ENCODE data around the gene APEX1.
A peak's percentile ranks its signal among the peaks of the same experiment; 100 is the strongest.

The APEX1 gene

GRCh38 chr14:20477211-20477876, 22.3 kb downstream of the APEX1 start:
- peak overlapping the region; percentile 88 for H3K27ac Mint-ChIP-seq
- DNase-seq: no peak
- H3K4me3 Mint-ChIP-seq: peak overlapping the region; percentile 0
- no peaks in the 10 kb centered on the region for H3K9me3 Mint-ChIP-seq
- H3K4me1 Mint-ChIP-seq (ENCODE audit: low read depth): peaks cover 62% of the 10 kb centered on the region
- peaks cover 79% of the 10 kb centered on the region for H3K36me3 Mint-ChIP-seq (ENCODE audit: low read depth)
- no peaks in the 10 kb centered on the region for H3K27me3 Mint-ChIP-seq

- Mint-ChIP-seq H3K27ac (no peak overlapping the region), H3K27me3 (no peaks in the 10 kb centered on the region), H3K36me3 (ENCODE audit: low read depth) (peaks cover 64% of the 10 kb centered on the region), H3K4me3 (no peak overlapping the region), H3K9me3 (no peaks in the 10 kb centered on the region), H3K4me1 (ENCODE audit: low read depth) (peaks cover 54% of the 10 kb centered on the region)
- DNase-seq: no peak
These were observed 23.9 kb downstream of the APEX1 start for GRCh38 chr14:20478894-20479293.

GRCh38 chr14:20482382-20482781, 27.4 kb downstream of the APEX1 start:
- no peak overlapping the region for H3K4me3 Mint-ChIP-seq
- H3K9me3 Mint-ChIP-seq: no peaks in the 10 kb centered on the region
- H3K27ac Mint-ChIP-seq: no peak overlapping the region
- peaks cover 32% of the 10 kb centered on the region for H3K4me1 Mint-ChIP-seq (ENCODE audit: low read depth)
- H3K27me3 Mint-ChIP-seq: no peaks in the 10 kb centered on the region
- no peak for DNase-seq
- H3K36me3 Mint-ChIP-seq (ENCODE audit: low read depth): peaks cover 29% of the 10 kb centered on the region

GRCh38 chr14:20485900-20486299, 30.9 kb downstream of the APEX1 start:
- Mint-ChIP-seq H3K27ac (no peak overlapping the region), H3K4me3 (no peak overlapping the region), H3K36me3 (ENCODE audit: low read depth) (no peaks in the 10 kb centered on the region), H3K27me3 (no peaks in the 10 kb centered on the region), H3K9me3 (no peaks in the 10 kb centered on the region), H3K4me1 (ENCODE audit: low read depth) (peaks cover 48% of the 10 kb centered on the region)
- no peak for DNase-seq

GRCh38 chr14:20486684-20487395, 31.8 kb downstream of the APEX1 start:
- H3K27me3 Mint-ChIP-seq: no peaks in the 10 kb centered on the region
- no peak overlapping the region for H3K4me3 Mint-ChIP-seq
- no peak overlapping the region for H3K27ac Mint-ChIP-seq
- no peaks in the 10 kb centered on the region for H3K9me3 Mint-ChIP-seq
- H3K4me1 Mint-ChIP-seq (ENCODE audit: low read depth): peaks cover 55% of the 10 kb centered on the region
- no peak for DNase-seq
- H3K36me3 Mint-ChIP-seq (ENCODE audit: low read depth): no peaks in the 10 kb centered on the region

GRCh38 chr14:20487396-20487725, 32.3 kb downstream of the APEX1 start:
- Mint-ChIP-seq H3K27ac (no peak overlapping the region), H3K27me3 (no peaks in the 10 kb centered on the region), H3K4me3 (no peak overlapping the region), H3K9me3 (no peaks in the 10 kb centered on the region), H3K4me1 (ENCODE audit: low read depth) (peaks cover 57% of the 10 kb centered on the region), H3K36me3 (ENCODE audit: low read depth) (no peaks in the 10 kb centered on the region)
- no peak for DNase-seq

GRCh38 chr14:20489093-20489994, 34.3 kb downstream of the APEX1 start:
- DNase-seq: no peak
- Mint-ChIP-seq H3K4me1 (ENCODE audit: low read depth) (peaks cover 61% of the 10 kb centered on the region), H3K27ac (peak overlapping the region; percentile 70)

GRCh38 chr14:20490563-20490962, 35.5 kb downstream of the APEX1 start:
- H3K4me3 Mint-ChIP-seq: no peak overlapping the region
- no peaks in the 10 kb centered on the region for H3K27me3 Mint-ChIP-seq
- no peak for DNase-seq
- no peaks in the 10 kb centered on the region for H3K9me3 Mint-ChIP-seq
- peak overlapping the region; percentile 9 for H3K27ac Mint-ChIP-seq
- H3K36me3 Mint-ChIP-seq (ENCODE audit: low read depth): no peaks in the 10 kb centered on the region
- peaks cover 69% of the 10 kb centered on the region for H3K4me1 Mint-ChIP-seq (ENCODE audit: low read depth)

More at GRCh38 chr14:20489093-20489994, 34.3 kb downstream of the APEX1 start:
- H3K36me3 Mint-ChIP-seq (ENCODE audit: low read depth): no peaks in the 10 kb centered on the region
- no peaks in the 10 kb centered on the region for H3K27me3 Mint-ChIP-seq
- H3K9me3 Mint-ChIP-seq: no peaks in the 10 kb centered on the region
- H3K4me3 Mint-ChIP-seq: no peak overlapping the region

GRCh38 chr14:20492486-20492885, 37.5 kb downstream of the APEX1 start:
- no peak for DNase-seq
- H3K27ac Mint-ChIP-seq: no peak overlapping the region
- H3K9me3 Mint-ChIP-seq: no peaks in the 10 kb centered on the region
- H3K36me3 Mint-ChIP-seq (ENCODE audit: low read depth): no peaks in the 10 kb centered on the region
- no peak overlapping the region for H3K4me3 Mint-ChIP-seq
- peaks cover 66% of the 10 kb centered on the region for H3K4me1 Mint-ChIP-seq (ENCODE audit: low read depth)
- H3K27me3 Mint-ChIP-seq: no peaks in the 10 kb centered on the region

- Mint-ChIP-seq H3K9me3 (no peaks in the 10 kb centered on the region), H3K36me3 (ENCODE audit: low read depth) (no peaks in the 10 kb centered on the region), H3K4me1 (ENCODE audit: low read depth) (peaks cover 60% of the 10 kb centered on the region), H3K27ac (no peak overlapping the region), H3K4me3 (no peak overlapping the region), H3K27me3 (no peaks in the 10 kb centered on the region)
- no peak for DNase-seq
These were observed 38.6 kb downstream of the APEX1 start for GRCh38 chr14:20493634-20494033.

GRCh38 chr14:20494935-20495766, 40.1 kb downstream of the APEX1 start:
- H3K27ac Mint-ChIP-seq: peak overlapping the region; percentile 74
- no peaks in the 10 kb centered on the region for H3K36me3 Mint-ChIP-seq (ENCODE audit: low read depth)
- H3K4me1 Mint-ChIP-seq (ENCODE audit: low read depth): peaks cover 55% of the 10 kb centered on the region
- H3K9me3 Mint-ChIP-seq: no peaks in the 10 kb centered on the region
- H3K27me3 Mint-ChIP-seq: no peaks in the 10 kb centered on the region
- no peak for DNase-seq
- H3K4me3 Mint-ChIP-seq: no peak overlapping the region

GRCh38 chr14:20498622-20499021, 43.6 kb downstream of the APEX1 start:
- H3K4me3 Mint-ChIP-seq: no peak overlapping the region
- H3K27me3 Mint-ChIP-seq: no peaks in the 10 kb centered on the region
- no peaks in the 10 kb centered on the region for H3K36me3 Mint-ChIP-seq (ENCODE audit: low read depth)
- DNase-seq: no peak
- H3K4me1 Mint-ChIP-seq (ENCODE audit: low read depth): peaks cover 31% of the 10 kb centered on the region
- no peak overlapping the region for H3K27ac Mint-ChIP-seq
- no peaks in the 10 kb centered on the region for H3K9me3 Mint-ChIP-seq

- Mint-ChIP-seq H3K27ac (no peak overlapping the region), H3K36me3 (ENCODE audit: low read depth) (no peaks in the 10 kb centered on the region), H3K4me1 (ENCODE audit: low read depth) (peaks cover 30% of the 10 kb centered on the region), H3K4me3 (no peak overlapping the region), H3K27me3 (no peaks in the 10 kb centered on the region), H3K9me3 (no peaks in the 10 kb centered on the region)
- DNase-seq: no peak
These were observed 44.1 kb downstream of the APEX1 start for GRCh38 chr14:20499108-20499507.

- Mint-ChIP-seq H3K9me3 (no peaks in the 10 kb centered on the region), H3K36me3 (ENCODE audit: low read depth) (no peaks in the 10 kb centered on the region), H3K27me3 (no peaks in the 10 kb centered on the region), H3K27ac (no peak overlapping the region), H3K4me3 (no peak overlapping the region), H3K4me1 (ENCODE audit: low read depth) (peaks cover 27% of the 10 kb centered on the region)
- DNase-seq: no peak
These were observed 44.9 kb downstream of the APEX1 start for GRCh38 chr14:20499881-20500280.
